ENCODE results near the gene RAET1L. TPM values are rescaled to one million over a fixed set of nuclear protein-coding genes. Genes with fewer than 3 reads are reported as not detected.
A peak's percentile ranks its signal among the peaks of the same experiment; 100 is the strongest.
"Not testable (repeated sequence)": the region's sequence is repeated elsewhere in the genome, so short reads cannot be mapped to it uniquely, and the experiment has no call there.

RAET1L gene
- total RNA-seq, 4 donors from 2014 or later, result not detected

DNA sequence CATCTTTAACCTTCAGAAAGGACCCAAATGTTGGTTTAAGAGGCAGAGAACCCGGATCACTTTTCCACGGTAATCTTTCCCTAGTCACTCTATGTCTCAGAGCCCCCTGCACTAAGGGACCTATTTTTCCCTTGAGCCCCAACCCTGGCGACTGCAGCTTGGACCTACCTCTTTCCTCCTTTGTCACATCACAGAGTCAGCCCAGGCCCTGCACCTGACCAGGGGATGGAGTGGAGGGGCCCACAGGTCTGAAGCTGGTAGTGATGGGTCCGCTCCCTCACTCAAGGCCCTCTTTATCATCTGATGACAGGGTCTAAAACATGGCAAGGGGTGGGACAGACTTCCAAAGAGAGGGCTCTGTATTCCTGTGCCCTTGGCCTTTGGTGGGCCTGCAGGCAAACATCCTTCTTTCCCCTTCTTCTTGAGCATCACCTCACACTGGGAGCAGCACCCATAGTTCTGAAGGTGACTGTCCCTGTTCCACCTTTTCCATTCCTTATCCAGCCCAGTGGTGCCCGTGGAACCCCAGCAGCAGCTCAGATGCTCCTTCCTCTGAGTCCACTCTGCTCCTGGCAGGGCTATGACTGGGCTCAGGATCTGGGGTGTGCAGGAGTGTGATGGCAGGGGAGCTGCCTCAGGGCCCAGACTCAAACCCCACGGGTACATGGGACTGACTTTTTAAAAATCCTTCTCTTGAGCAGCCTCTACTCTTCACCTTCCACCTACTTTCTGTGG, 6.3 kb downstream of the RAET1L start:
- intact Hi-C loops (cut with DNase I), result no loop called here
- no peak for DNase-seq (ENCODE audit: extremely low spot score)
- WGBS, result 68% methylated on average over 6 of the region's 6 CpGs
- TF ChIP-seq, protein P1, sequence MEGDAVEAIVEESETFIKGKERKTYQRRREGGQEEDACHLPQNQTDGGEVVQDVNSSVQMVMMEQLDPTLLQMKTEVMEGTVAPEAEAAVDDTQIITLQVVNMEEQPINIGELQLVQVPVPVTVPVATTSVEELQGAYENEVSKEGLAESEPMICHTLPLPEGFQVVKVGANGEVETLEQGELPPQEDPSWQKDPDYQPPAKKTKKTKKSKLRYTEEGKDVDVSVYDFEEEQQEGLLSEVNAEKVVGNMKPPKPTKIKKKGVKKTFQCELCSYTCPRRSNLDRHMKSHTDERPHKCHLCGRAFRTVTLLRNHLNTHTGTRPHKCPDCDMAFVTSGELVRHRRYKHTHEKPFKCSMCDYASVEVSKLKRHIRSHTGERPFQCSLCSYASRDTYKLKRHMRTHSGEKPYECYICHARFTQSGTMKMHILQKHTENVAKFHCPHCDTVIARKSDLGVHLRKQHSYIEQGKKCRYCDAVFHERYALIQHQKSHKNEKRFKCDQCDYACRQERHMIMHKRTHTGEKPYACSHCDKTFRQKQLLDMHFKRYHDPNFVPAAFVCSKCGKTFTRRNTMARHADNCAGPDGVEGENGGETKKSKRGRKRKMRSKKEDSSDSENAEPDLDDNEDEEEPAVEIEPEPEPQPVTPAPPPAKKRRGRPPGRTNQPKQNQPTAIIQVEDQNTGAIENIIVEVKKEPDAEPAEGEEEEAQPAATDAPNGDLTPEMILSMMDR (IDR thresholded peaks at IDR 0.05), result no peak
- no peak for TF ChIP-seq POLR2AphosphoS5 (IDR thresholded peaks at IDR 0.05)
- TF ChIP-seq POLR2A (IDR thresholded peaks at IDR 0.05; ENCODE audit: low read depth), result no peak
- no peak for TF ChIP-seq EP300 (IDR thresholded peaks at IDR 0.05)
- peaks cover 0 to 20% (median 8%) of the 10 kb centered on the region in 4 donors for H3K4me1 ChIP-seq
- H3K36me3 ChIP-seq, result no peaks in the 10 kb centered on the region
- H3K4me3 ChIP-seq, result no peak overlapping the region
- H3K27me3 ChIP-seq, result peaks cover 5 to 59% (median 29%) of the 10 kb centered on the region in 4 donors
- H3K9me3 ChIP-seq, result no peaks in the 10 kb centered on the region
- no peak overlapping the region for H3K27ac ChIP-seq (replicated peaks in 1 of 4)

DNA sequence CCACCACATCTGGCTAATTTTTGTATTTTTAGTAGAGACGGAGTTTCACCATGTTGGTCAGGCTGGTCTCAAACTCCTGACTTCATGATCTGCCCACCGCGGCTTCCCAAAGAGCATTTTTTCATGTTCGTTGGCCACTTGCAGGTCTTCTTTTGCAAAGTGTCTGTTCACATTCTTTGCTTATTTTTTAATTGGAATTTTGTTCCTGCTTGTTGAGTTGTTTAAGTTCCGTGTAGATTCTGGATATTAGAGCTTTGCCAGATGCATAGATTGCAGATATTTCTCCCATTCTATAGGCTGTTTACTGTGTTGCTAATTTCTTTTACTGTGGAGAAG, 8.2 kb downstream of the RAET1L start:
- 4% methylated on average over 5 of the region's 5 CpGs for WGBS
- Histone ChIP-seq H3K27me3 (peaks cover 5 to 70% (median 41%) of the 10 kb centered on the region in 4 donors), H3K4me1 (peaks cover 0 to 20% (median 8%) of the 10 kb centered on the region in 4 donors)
- not testable (repeated sequence) for H3K4me3 ChIP-seq; H3K27ac ChIP-seq (replicated peaks in 1 of 4); H3K9me3 ChIP-seq; H3K36me3 ChIP-seq; DNase-seq (ENCODE audit: extremely low spot score)
- intact Hi-C loops (cut with DNase I), result loop anchor here (1.0 kb wide), 1 partner anchor 83 kb away; no protein-coding TSS in a partner anchor

DNA sequence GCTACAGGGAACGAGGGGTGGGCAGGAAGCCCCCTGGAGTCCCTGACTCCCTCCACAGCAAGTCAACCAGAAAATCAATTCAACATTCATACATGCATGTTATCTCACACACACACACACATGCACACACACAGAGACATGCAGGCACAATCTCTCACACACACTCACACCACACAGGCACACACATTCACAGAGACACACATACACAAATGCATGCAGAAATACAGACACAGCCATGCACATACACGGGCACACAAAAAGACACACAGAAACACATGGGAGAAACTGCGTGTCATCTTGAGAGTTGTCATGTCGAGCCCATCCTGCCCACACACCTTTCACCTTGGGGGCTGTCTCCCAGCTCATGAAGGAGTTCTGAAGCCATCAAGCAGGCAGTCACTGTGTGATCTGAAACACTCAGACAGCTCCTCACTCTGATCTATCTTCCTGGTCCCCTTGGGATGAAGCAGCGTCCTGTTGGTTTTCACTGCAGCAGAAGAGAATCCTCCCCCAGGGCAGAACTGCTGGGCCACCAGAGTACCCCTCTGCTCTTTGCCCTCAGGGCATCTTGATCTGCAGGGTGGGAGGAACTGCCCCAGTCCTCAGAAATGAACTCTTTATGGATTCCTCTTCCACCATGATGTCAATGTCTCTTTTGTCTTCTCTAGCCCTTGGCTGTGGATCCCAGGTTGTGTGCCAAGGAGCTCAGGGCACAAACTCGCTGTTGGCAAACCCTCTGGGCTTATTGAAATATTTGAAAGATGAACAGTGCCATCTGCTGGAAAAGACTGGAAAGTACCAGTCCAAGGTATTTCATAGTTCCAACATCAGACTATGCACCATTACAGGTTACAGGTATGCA, 8.8 kb downstream of the RAET1L start:
- DNase-seq (ENCODE audit: extremely low spot score), result no peak
- intact Hi-C loops (cut with DNase I), result loop anchor here (1.0 kb wide), 1 partner anchor 82 kb away; no protein-coding TSS in a partner anchor
- no peaks in the 10 kb centered on the region for H3K9me3 ChIP-seq
- TF ChIP-seq, protein P1 (IDR thresholded peaks at IDR 0.05), result peak; percentile 73 to 83 (median 77)
- TF ChIP-seq POLR2AphosphoS5 (IDR thresholded peaks at IDR 0.05) (peak in 1 of 2 donors; percentile 25), EP300 (IDR thresholded peaks at IDR 0.05) (no peak), POLR2A (IDR thresholded peaks at IDR 0.05; ENCODE audit: low read depth) (no peak)
- WGBS, result 30% methylated on average over 6 of the region's 6 CpGs
- no peaks in the 10 kb centered on the region for H3K36me3 ChIP-seq
- peaks cover 5 to 75% (median 42%) of the 10 kb centered on the region in 4 donors for H3K27me3 ChIP-seq
- no peak overlapping the region for H3K27ac ChIP-seq (replicated peaks in 1 of 4)
- no peak overlapping the region for H3K4me3 ChIP-seq
- peaks cover 0 to 20% (median 8%) of the 10 kb centered on the region in 4 donors for H3K4me1 ChIP-seq

DNA sequence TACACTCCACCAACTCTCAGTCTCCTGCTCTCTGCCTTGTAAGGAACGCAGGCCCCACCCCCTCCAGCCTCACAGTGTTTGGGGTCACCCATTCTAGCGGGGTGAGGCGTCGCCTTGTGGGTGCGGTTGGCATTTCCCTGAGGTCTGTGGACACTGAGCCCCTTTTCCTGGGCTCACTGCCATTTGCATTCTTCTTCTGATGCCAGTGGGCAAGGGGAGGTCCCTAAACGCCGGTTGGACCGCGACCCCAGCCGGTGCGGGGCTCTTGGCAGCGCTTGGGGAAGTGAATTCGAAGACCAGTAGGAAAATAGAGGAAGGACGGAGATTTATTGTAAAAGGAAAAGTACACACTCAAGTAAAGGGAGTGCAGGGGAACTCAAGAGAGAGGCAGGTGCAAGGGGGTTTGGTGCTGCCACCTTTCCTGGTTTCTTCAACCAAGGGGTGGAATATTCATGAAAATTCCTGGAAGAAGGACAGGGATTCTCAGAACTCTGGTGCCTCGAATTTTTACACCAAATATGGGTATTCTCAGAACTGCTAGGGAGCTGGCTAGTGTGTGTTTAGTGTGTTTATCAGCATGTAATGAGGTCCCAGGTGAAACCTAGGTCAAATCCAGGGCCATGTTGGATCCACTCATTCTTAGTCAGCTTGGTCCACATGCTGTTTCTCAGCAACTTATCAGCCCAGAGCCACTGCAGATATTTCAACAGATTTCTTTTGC, 9.9 kb downstream of the RAET1L start:
- H3K27ac ChIP-seq (replicated peaks in 1 of 4); H3K9me3 ChIP-seq; H3K36me3 ChIP-seq; DNase-seq (ENCODE audit: extremely low spot score); intact Hi-C loops (cut with DNase I); H3K4me3 ChIP-seq: not testable (repeated sequence)
- Histone ChIP-seq H3K4me1 (peaks cover 0 to 20% (median 8%) of the 10 kb centered on the region in 4 donors), H3K27me3 (peaks cover 5 to 83% (median 42%) of the 10 kb centered on the region in 4 donors)
- WGBS, result 7% methylated on average over 15 of the region's 15 CpGs

DNA sequence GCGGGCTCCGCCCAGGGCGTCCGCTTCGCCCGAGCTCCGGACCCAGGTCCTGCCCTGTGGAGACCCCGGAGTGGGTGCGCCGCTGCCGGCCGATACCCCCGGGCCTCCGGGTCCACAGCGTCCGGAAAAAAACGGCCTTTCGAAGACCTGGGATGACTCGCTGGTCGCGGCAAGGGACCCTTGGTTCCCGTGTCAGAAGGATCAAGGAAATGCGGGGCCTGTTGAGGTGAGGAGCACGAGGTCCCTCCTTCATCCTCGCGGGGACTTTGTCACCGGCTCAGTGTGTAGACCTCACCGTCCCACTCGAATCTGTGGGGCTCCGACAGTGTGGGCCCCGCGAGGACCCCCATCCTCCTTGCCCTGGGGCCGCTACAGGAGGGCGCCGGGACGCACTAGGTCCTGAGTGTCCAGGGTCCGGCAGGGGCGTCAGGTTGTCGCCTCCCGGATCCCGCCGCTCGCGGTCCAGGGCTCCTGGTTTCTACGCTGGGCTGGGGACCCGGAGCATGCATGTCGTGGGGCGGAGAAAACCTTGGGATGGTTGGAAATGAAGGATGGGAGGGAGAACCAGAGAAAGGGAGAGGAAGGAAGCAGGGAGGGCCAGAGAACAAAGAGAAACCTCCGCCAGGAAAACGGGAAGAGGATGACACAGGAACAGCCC, 10.6 kb downstream of the RAET1L start:
- WGBS, result 6% methylated on average over 2 of the region's 50 CpGs
- Histone ChIP-seq H3K4me1 (peaks cover 0 to 20% (median 8%) of the 10 kb centered on the region in 4 donors), H3K27me3 (peaks cover 5 to 87% (median 42%) of the 10 kb centered on the region in 4 donors)
- DNase-seq (ENCODE audit: extremely low spot score); H3K9me3 ChIP-seq; H3K4me3 ChIP-seq; intact Hi-C loops (cut with DNase I); H3K27ac ChIP-seq (replicated peaks in 1 of 4); H3K36me3 ChIP-seq: not testable (repeated sequence)

DNA sequence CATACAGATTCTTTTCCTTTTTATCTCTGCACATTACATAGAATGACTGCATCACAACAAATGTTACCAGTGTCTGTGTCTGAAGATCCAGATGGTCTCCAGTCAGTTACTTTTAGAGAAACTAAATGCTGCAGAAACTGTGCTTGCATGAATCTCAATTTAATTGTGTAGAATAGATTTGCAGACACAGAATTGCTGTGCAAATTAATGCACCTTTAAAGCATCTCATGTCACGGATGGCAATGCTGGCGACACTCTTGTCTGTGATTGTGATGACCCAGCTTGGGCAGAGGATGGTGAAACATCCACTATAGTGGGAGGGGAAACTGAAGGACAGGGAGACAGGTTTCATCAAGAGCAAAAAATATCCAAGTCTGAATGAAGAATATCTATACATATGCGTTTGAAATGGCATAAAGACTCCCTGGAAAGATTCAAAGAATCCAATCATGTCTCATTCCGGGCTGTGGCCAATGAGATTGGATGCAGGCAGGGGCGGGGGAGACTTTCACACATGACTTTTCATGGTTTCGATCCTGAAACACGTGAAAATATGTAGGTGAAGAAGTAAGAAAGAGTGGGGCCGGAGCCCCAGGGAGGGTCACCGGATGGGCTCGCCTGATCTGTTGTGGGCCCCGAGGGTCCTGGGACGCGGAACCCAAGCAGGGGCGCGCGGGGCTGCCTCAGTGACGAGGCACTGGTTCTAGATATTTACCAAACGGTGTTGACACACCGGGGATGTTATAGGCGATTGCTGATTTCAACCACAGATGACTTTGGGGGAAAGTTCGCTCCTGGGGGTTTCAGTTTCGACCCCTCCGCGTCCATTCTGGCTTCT, 11.3 kb downstream of the RAET1L start:
- intact Hi-C loops (cut with DNase I); DNase-seq (ENCODE audit: extremely low spot score); H3K4me3 ChIP-seq; H3K9me3 ChIP-seq; H3K27ac ChIP-seq (replicated peaks in 1 of 4); H3K36me3 ChIP-seq: not testable (repeated sequence)
- 11% methylated on average over 7 of the region's 24 CpGs for WGBS
- peaks cover 5 to 91% (median 41%) of the 10 kb centered on the region in 4 donors for H3K27me3 ChIP-seq
- H3K4me1 ChIP-seq, result peaks cover 0 to 20% (median 8%) of the 10 kb centered on the region in 4 donors

DNA sequence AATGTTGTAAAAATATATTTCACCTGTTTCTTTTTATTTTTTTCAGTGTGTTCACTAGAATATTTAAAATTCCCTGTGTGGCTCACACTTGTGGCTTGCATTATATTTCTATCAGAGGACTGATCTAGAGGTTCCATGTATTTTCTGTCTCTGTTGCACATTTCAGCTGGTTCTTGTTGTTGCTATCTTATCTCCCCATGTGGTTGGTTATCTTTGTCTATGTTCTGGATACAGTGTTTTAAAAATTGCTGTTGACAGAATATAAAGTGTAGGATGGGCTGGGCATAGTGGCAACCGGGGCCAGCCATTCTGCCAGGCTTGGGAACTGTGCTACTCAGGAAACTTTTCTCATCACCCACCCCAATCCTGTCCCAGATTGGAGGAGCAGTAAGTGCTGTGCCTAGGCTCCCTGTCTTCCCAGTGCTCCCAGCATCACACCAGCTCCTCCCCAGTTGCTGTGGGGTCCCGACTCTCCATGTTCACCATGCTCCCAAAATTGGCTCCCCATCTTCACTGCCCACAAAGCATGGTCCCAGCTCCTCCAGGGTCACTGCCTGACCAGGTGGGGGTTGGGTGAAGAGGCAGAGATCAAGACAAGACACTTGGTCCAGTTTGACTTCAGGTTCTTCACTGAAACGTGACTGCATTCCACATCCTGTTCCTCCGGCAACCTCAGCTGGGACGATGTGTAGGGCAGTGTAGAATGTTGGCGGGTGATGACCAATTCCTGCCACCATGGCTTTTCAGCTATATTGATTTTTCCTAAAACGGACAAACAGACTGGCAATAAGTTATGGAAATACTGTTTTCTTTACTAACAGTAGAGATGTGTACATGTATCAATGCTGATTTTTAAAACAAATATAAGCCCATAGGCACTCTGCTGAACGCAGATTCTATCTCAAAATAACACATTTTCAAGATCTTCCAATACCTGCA, 12.2 kb downstream of the RAET1L start:
- H3K27ac ChIP-seq (replicated peaks in 1 of 4); H3K4me3 ChIP-seq; intact Hi-C loops (cut with DNase I); H3K9me3 ChIP-seq; DNase-seq (ENCODE audit: extremely low spot score); H3K36me3 ChIP-seq: not testable (repeated sequence)
- H3K4me1 ChIP-seq, result peaks cover 0 to 20% (median 8%) of the 10 kb centered on the region in 4 donors
- H3K27me3 ChIP-seq, result peaks cover 5 to 91% (median 37%) of the 10 kb centered on the region in 4 donors
- WGBS, result 30% methylated on average over 8 of the region's 8 CpGs
